GM12865 (cell line): ENCODE results near the gene KIF11.
A peak's percentile ranks its signal among the peaks of the same experiment; 100 is the strongest.
"Not testable (repeated sequence)": the region's sequence is repeated elsewhere in the genome, so short reads cannot be mapped to it uniquely, and the experiment has no call there.

Experiments
- DNase-seq: peaks from one replicate; pipeline ENCODE4 v3.0.0; 2010; ENCODE audit warnings: low read depth
- H3K4me3 ChIP-seq: 2 replicates; pipeline ENCODE4 v1.5.1; 2011; ENCODE audit warnings: mild to moderate bottlenecking, low read depth, low read length, control low read depth
- TF ChIP-seq, protein P1 (sequence below): IDR thresholded peaks from 2 replicates; pipeline ENCODE4 v1.5.1; 2011; ENCODE audit warnings: low read length, control low read depth, low read depth, inconsistent platforms; ENCODE audit not compliant: insufficient read depth; ENCODE audit errors: missing control alignments

The KIF11 gene

GRCh38 chr10:92573091-92573797 is 19.7 kb upstream of the KIF11 start:
- TF ChIP-seq, protein P1, sequence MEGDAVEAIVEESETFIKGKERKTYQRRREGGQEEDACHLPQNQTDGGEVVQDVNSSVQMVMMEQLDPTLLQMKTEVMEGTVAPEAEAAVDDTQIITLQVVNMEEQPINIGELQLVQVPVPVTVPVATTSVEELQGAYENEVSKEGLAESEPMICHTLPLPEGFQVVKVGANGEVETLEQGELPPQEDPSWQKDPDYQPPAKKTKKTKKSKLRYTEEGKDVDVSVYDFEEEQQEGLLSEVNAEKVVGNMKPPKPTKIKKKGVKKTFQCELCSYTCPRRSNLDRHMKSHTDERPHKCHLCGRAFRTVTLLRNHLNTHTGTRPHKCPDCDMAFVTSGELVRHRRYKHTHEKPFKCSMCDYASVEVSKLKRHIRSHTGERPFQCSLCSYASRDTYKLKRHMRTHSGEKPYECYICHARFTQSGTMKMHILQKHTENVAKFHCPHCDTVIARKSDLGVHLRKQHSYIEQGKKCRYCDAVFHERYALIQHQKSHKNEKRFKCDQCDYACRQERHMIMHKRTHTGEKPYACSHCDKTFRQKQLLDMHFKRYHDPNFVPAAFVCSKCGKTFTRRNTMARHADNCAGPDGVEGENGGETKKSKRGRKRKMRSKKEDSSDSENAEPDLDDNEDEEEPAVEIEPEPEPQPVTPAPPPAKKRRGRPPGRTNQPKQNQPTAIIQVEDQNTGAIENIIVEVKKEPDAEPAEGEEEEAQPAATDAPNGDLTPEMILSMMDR = no peak
- peak overlapping the region; percentile 99 for H3K4me3 ChIP-seq
- DNase-seq = peak; percentile 47

DNA sequence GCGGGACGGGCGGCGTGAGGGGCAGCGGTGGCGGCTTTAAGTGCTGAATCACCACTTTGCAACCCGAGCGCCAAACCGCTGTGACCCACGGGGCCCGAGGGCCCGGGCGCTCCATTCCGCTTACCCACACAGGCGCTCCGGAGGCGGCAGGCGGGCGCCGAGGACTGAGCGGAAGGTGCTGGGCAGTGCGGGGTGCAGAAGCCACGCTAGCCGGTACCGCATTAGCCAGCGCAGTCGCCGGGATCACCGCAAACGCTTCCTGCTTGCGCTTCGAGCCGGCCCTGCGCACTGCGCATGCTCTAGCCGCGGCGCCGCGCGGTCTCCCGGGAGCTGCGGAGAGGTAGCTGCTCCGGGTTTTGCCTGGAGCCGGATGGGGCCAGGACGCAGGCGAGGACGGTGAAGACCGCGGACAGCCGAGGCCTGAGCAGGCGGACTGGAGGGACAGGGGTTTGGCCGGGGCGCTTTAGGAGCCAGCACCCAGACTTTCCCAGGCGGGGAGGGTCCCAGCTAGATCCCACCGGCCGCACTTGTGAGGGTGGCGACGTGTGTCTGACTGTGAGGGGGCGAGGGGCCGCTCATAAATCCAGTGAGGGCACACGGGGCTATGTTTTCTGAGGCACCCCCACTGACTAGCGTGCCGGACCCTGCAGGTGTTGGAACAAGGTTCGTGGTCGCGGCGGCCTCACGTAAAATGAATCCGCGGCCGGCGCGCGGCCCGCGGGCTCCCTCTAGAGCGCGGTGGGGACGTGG is 19.0 kb upstream of the KIF11 start, which contains the start of gene IDE:
Gene IDE, minus strand, starts transcription at position 296 of the 750 bp plus-strand sequence. Its CDS starts 74 bp downstream, at position 222.
- TF ChIP-seq, protein P1 = peak; percentile 96
- H3K4me3 ChIP-seq = peak within 1 kb of the TSS; percentile 99
- peak; percentile 95 for DNase-seq

DNA sequence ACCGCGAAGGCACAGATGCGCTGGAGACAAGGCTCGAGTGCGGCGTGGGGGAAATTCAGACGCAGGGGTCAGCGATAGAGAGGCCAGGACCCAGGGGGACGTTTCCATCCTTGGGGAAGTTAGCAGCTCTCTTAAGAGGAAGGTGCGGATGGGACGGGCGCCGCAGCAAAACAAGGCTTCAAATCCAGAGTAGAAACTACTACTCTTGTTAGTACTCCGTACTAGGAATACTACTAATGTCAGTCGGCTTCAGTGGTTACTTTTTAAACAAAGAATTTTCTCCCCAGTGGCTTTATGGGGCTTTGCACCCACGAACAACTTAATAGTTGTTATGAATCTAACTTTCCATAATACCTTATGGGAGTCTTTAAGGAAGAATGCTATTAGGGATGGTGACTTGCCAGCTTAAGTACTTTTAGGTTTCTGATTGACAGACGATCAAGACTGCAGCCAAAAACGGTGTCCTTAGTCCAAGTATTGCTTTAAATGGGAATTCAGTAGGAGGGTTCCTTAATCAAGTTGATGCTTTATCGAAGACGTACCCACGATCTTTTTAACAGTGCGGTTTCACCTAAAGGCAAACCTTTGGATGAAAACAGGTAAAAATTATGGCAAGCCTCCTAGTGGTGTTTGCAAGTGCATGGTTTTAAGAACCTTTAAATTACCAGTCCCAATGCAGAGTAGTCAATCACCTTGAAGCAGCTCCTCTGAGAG is 18.2 kb upstream of the KIF11 start:
- DNase-seq = peak; percentile 32
- peak overlapping the region; percentile 99 for H3K4me3 ChIP-seq
- TF ChIP-seq, protein P1 = peak; percentile 23

GRCh38 chr10:92575961-92576360 is 17.0 kb upstream of the KIF11 start:
- TF ChIP-seq, protein P1 = no peak
- no peak for DNase-seq

GRCh38 chr10:92582347-92582746 is 10.6 kb upstream of the KIF11 start:
- DNase-seq, H3K4me3 ChIP-seq: not testable (repeated sequence)

More at GRCh38 chr10:92575961-92576360, 17.0 kb upstream of the KIF11 start:
- H3K4me3 ChIP-seq = no peak overlapping the region

DNA sequence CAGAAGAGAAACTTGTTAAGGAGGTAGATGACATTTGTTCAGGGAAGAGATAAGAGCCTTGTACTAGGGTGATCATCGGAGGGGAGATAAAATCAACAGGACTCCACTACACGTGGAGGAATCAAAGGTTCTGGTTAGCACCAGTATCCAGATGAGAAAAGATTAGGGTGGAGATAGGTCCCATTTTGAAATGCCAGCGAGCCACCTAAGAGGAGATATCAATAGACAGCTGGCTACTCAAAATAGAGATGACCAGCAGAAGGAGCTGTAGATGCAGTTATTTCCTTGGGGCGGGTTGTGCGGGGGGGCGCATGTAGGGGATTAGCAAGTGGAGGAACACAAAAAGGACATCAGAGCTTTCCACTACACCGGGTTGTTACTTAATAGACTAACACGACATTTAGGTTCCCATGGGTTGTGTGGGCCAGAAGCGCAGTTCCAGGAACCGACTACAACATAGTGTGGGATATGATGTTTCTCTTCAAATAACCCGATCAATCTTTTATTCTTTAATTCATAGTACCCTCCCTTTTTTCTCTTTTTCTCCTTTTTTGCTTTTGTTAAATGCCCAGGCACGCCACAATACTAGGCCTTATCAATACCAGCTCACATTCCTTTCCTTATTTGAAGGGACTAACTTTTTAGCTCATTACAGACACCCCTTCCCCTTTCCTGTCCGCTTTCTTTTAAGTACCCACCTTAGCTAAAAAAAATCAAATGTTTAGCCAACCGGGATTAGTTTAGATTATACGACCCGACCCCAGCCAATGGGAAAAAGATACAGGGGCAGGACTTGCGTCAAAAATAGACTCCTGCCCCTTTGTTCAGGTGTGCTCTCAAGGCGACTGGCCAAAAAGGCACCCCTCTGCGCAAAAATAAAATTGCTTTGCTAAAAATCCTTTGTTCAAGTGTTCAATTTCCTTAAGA is 2.0 kb upstream of the KIF11 start:
- TF ChIP-seq, protein P1 = peak; percentile 45
- peak; percentile 80 for DNase-seq
- H3K4me3 ChIP-seq = peak overlapping the region; percentile 94
